MM.1S (cell line): ENCODE results near the gene ULBP1.
"Not testable (repeated sequence)": the region's sequence is repeated elsewhere in the genome, so short reads cannot be mapped to it uniquely, and the experiment has no call there.

Experiments used
- CTCF ChIP-seq: fragments of 300-600 bp; sonication (generic); IDR thresholded peaks from 2 replicates; pipeline ENCODE4 v1.5.1; 2016; ENCODE audit warnings: antibody characterized with exemption, low read length, mixed read lengths
- EZH2 ChIP-seq: fragments of 300-600 bp; sonication (generic); optimal IDR thresholded peaks from 2 replicates; pipeline ENCODE3; 2017; ENCODE audit warnings: low read depth, mild to moderate bottlenecking, antibody characterized with exemption, low read length, mixed read lengths

GRCh38 chr6:150013785-150014622 lies 50.3 kb downstream of the ULBP1 start:
- TF ChIP-seq CTCF, EZH2: not testable (repeated sequence)
